Kidney epithelial cell (primary cell): Measurements from ENCODE around the gene MAP4K4. TPM values are rescaled to one million over a fixed set of nuclear protein-coding genes. Genes with fewer than 3 reads are reported as not detected.
A peak's percentile ranks its signal among the peaks of the same experiment; 100 is the strongest.
"Not testable (repeated sequence)": the region's sequence is repeated elsewhere in the genome, so short reads cannot be mapped to it uniquely, and the experiment has no call there.

Experiments
- DNase-seq: peaks from one replicate; pipeline ENCODE4 v3.0.0-alpha.2; 2010; ENCODE audit warnings: low read depth
- H3K27me3 ChIP-seq: 2 replicates; pipeline ENCODE4 v1.6.0; 2011; ENCODE audit warnings: low read length; ENCODE audit not compliant: control insufficient read depth, insufficient read depth
- H3K36me3 ChIP-seq: 2 replicates; pipeline ENCODE4 v1.5.1; 2011; ENCODE audit warnings: low read length; ENCODE audit not compliant: control insufficient read depth, insufficient read depth
- H3K4me3 ChIP-seq: 2 replicates; pipeline ENCODE4 v1.5.1; 2011; ENCODE audit warnings: low read depth, mild to moderate bottlenecking, control low read depth, low read length
- total RNA-seq: library from RNA; depleted of rRNA; stranded (reverse); fragments of >200 nt; gene quantifications from 2 replicates; pipeline ENCODE4 v1.2.3, GENCODE V29; 2015
- TF ChIP-seq, protein P1 (sequence below): IDR thresholded peaks from 2 replicates; pipeline ENCODE4 v1.5.1; 2011; ENCODE audit warnings: mild to moderate bottlenecking, moderate library complexity, low read length, control low read depth, inconsistent platforms; ENCODE audit not compliant: insufficient read depth, poor library complexity, severe bottlenecking

Gene MAP4K4
- total RNA-seq, 1 donor from 2014 or later: 134 TPM

DNA sequence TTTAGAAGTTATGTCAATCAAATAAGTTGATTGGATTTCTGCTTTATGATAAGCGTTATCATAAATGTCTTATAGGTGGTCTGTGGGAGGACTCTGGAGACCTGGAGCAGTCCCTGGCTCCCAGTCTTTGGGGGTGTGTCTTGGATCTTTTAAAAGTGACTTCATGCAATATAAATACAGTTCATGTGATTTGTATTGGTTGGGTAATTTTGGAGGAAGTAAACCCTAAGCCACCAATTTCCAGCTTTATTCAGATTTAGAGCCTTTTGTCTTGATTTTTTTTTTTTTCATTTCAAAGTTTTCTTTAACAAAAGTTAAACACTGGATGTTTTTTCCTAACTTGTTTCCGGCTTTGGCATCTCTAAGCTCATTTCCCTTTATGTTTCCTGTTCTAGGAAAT, 68.8 kb downstream of the MAP4K4 start:
- TF ChIP-seq, protein P1, sequence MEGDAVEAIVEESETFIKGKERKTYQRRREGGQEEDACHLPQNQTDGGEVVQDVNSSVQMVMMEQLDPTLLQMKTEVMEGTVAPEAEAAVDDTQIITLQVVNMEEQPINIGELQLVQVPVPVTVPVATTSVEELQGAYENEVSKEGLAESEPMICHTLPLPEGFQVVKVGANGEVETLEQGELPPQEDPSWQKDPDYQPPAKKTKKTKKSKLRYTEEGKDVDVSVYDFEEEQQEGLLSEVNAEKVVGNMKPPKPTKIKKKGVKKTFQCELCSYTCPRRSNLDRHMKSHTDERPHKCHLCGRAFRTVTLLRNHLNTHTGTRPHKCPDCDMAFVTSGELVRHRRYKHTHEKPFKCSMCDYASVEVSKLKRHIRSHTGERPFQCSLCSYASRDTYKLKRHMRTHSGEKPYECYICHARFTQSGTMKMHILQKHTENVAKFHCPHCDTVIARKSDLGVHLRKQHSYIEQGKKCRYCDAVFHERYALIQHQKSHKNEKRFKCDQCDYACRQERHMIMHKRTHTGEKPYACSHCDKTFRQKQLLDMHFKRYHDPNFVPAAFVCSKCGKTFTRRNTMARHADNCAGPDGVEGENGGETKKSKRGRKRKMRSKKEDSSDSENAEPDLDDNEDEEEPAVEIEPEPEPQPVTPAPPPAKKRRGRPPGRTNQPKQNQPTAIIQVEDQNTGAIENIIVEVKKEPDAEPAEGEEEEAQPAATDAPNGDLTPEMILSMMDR: no peak
- Histone ChIP-seq H3K36me3 (no peaks in the 10 kb centered on the region), H3K27me3 (no peaks in the 10 kb centered on the region), H3K4me3 (no peak overlapping the region)
- DNase-seq: no peak

DNA sequence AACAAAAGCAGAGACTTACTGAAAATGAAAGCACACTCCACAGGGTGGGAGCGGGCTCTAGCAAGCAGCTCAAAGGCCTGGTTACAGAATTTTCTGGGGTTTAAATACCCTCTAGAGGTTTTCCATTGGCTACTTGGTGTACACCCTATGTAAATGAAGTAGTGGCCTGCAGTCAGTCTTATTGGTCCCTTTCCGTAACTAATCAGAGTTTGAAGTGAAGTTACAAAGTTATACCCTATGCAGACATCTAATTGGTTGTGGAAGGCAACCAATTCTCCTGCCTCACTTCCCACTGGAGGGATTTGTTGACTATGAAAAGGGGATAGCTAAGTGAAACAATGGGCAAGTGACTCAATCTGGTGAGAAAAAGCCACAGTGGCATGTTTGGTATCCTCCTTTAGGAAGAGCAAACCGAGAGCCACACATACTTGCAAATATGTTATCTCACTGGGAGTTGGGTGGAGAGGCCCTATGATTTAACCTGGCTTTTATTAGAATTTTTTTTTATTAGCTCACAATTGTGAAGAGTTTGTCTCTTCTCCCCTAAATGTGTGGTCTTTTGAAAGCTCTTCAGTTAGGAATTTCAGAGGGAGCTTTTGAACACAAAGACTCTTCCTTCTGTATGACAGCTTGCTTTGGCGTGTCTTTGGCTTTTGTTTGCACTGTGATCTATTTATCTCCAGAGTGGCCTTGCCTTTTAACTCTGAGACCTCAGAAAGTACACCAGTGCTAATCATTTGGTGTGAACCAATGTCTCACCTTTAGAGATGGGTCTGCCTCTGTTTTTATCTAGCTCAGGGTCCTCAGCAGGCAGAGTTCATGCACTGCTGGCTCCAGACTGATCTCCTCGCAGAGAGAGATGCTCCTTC, 69.6 kb downstream of the MAP4K4 start:
- Histone ChIP-seq H3K27me3 (no peaks in the 10 kb centered on the region), H3K36me3 (no peaks in the 10 kb centered on the region), H3K4me3 (no peak overlapping the region)
- peak; percentile 76 for DNase-seq
- TF ChIP-seq, protein P1: no peak

DNA sequence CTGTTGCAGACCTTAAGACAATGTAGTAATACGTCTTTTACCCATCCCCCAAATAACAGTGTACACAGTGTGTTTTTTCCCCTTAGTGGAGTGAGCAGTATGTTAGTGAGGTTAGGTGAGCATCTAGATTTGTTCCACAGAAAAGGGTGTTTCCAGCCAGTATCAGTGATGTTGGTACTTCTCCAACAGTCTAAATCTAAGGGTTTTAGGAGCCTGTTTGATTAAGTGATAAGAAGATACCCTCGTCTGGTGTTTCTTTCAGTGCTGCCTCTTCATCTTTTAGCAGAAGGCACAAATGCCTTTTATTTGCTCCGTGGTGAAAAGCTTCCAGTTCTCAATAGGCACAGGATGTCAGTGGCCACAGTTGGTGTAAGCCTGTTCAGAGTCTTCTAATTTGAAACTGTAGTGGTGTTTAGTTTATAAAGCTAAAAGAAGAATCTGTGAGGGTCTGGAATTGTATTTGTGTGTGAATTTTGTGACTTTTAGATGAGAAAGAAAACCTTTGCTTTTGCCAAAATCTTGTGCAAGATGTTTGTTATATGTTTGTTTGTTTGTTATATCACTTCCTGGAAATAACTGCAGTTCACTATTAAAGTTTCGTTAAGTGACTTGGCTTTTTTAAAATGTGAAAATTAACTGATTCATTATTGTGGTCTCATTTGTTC, 71.2 kb downstream of the MAP4K4 start:
- H3K4me3 ChIP-seq: no peak overlapping the region
- DNase-seq: no peak
- H3K36me3 ChIP-seq: no peaks in the 10 kb centered on the region
- no peaks in the 10 kb centered on the region for H3K27me3 ChIP-seq
- TF ChIP-seq, protein P1: no peak

GRCh38 chr2:101769726-101770125, 72.2 kb downstream of the MAP4K4 start:
- not testable (repeated sequence) for H3K27me3 ChIP-seq, H3K4me3 ChIP-seq, DNase-seq, H3K36me3 ChIP-seq

- DNase-seq: no peak
- Histone ChIP-seq H3K36me3 (no peaks in the 10 kb centered on the region), H3K4me3 (no peak overlapping the region), H3K27me3 (no peaks in the 10 kb centered on the region)
- TF ChIP-seq, protein P1: peak; percentile 10
These were observed 73.2 kb downstream of the MAP4K4 start for GRCh38 chr2:101770726-101771125.

- no peak for DNase-seq
- H3K27me3 ChIP-seq: no peaks in the 10 kb centered on the region
- TF ChIP-seq, protein P1: no peak
- no peaks in the 10 kb centered on the region for H3K36me3 ChIP-seq
- no peak overlapping the region for H3K4me3 ChIP-seq
These were observed 73.9 kb downstream of the MAP4K4 start for GRCh38 chr2:101771227-101771902.
